ENCODE data around the gene CDA. TPM values are rescaled to one million over a fixed set of nuclear protein-coding genes. Genes with fewer than 3 reads are reported as not detected.

CDA gene
- total and polyA plus RNA-seq, 12 donors = 0.33 to 11.8 (median 3.3) TPM; not detected in 1

DNA sequence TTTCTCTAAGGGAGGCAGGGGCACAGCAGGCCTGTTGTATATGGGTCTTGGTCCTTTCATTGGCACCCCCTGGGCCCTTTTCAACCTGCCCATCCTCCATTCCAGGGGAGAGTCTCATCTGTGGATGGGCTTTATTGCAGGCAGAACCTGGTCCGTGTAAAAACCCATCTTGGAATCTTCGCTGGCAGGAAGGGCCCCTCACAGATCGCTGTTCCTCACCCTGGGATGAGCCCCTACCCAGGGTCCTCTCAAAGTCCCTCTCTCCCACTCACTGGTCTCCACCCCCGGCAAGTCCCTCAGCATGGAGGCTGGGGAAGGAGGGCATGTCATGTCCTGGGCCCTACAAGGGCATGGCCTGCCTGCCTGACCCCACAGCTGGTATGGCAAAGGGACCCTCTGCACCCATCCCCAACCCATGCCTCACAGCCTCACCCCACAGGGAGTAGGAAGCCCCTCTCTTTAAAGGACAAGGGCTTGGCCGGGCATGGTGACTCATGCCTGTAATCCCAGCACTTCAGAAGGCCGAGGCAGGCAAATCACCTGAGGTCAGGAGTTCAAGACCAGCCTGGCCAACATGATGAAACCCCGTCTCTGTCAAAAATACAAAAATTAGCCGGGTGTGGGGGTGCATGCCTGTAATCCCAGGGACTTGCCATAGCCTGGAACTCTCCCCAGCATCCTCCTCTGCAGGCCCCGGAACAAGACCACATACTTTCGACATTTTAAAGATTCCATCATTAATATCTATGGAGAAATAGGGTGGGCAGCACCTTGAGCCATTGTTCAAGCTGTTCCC is 13.2 kb upstream of the CDA start:
- Histone ChIP-seq H3K9me3 (replicated peaks in 1 of 3) (no peaks in the 10 kb centered on the region), H3K4me3 (no peak overlapping the region), H3K36me3 (replicated peaks in 1 of 2) (no peaks in the 10 kb centered on the region), H3K4me1 (replicated peaks in 1 of 2) (no peaks in the 10 kb centered on the region), H3K27ac (no peak overlapping the region), H3K27me3 (no peaks in the 10 kb centered on the region)
- TF ChIP-seq, protein P1, sequence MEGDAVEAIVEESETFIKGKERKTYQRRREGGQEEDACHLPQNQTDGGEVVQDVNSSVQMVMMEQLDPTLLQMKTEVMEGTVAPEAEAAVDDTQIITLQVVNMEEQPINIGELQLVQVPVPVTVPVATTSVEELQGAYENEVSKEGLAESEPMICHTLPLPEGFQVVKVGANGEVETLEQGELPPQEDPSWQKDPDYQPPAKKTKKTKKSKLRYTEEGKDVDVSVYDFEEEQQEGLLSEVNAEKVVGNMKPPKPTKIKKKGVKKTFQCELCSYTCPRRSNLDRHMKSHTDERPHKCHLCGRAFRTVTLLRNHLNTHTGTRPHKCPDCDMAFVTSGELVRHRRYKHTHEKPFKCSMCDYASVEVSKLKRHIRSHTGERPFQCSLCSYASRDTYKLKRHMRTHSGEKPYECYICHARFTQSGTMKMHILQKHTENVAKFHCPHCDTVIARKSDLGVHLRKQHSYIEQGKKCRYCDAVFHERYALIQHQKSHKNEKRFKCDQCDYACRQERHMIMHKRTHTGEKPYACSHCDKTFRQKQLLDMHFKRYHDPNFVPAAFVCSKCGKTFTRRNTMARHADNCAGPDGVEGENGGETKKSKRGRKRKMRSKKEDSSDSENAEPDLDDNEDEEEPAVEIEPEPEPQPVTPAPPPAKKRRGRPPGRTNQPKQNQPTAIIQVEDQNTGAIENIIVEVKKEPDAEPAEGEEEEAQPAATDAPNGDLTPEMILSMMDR (IDR thresholded peaks at IDR 0.05) = peak in 1 of 6 experiments; percentile 2
- no peak for TF ChIP-seq POLR2A (IDR thresholded peaks at IDR 0.05)
- no peak for DNase-seq
- 55 to 72% (median 60%) methylated on average over 6 to 10 of the region's 10 CpGs for WGBS, 4 donors
- intact Hi-C loops (cut with DNase I) = loop anchor here (2.0 to 5.0 kb wide), 3 partner anchors 53 to 63 kb away; partner anchors contain the start of gene PINK1 (in 1 of the 2)

DNA sequence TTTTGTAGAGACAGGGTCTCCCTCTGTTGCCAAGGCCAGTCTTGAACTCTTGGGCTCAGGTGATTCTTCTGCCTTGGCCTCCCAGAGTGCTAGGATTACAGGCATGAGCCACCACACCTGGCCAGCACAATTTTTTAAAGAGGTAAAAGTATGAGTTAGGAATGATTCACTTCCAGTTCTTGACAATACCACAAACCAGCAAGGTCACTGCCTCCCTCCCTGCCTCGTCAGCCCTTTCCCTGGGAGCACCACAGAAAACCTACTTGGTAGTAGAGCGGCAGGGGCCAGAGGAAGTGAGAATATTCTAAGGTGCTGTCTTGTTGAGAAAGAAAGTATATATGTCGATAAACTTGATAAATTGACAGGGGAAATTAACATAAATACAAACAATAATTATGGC is 10.8 kb upstream of the CDA start:
- WGBS, 4 donors = 53 to 66% (median 60%) methylated on average over 3 of the region's 3 CpGs
- no peak overlapping the region for H3K27ac ChIP-seq
- intact Hi-C loops (cut with DNase I) = loop anchor here in 1 of 2 donors (5.0 kb wide), 1 partner anchor 56 kb away; no protein-coding TSS in a partner anchor
- TF ChIP-seq POLR2A (IDR thresholded peaks at IDR 0.05) = no peak
- TF ChIP-seq, protein P1 (IDR thresholded peaks at IDR 0.05) = no peak
- H3K36me3 ChIP-seq (replicated peaks in 1 of 2) = no peaks in the 10 kb centered on the region
- no peaks in the 10 kb centered on the region for H3K9me3 ChIP-seq (replicated peaks in 1 of 3)
- H3K4me3 ChIP-seq = no peak overlapping the region
- H3K27me3 ChIP-seq = no peaks in the 10 kb centered on the region
- H3K4me1 ChIP-seq (replicated peaks in 1 of 2) = no peaks in the 10 kb centered on the region
- peak in 2 of 7 donors; percentile 20 to 54 for DNase-seq

DNA sequence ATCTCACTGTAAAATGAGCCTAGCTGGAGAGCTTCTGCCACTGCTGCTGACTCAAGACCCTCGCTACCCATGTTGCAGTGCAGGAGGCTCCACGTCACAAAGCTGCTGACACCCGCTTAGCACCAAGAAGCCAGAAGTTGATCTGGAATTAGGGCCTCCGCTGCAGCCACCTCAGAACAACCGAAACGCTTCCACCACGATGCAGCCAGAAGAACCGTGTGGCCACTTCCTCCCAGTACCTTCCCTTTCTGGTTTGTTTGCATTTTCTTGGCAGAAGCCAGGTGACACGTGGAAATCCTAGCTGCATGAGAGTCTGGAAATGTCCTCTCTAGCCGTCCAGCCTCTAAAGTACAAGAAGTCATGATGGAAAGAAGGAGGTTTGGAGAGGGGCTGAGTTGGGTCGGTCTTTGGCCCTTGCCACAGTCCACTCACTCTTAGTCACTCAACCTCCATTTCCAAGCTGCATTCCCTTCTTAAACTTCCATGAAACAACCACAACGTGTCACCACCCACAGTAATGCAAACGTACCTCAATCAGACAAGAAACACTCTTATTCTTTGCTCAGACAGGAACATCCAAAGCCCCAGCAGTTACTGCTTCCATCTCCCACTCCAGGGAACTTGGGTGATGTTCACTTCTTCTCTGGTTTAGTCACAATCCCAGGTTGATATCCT is 10.0 kb upstream of the CDA start:
- no peaks in the 10 kb centered on the region for H3K9me3 ChIP-seq (replicated peaks in 1 of 3)
- no peak overlapping the region for H3K27ac ChIP-seq
- H3K36me3 ChIP-seq (replicated peaks in 1 of 2) = no peaks in the 10 kb centered on the region
- DNase-seq = no peak
- H3K4me1 ChIP-seq (replicated peaks in 1 of 2) = no peaks in the 10 kb centered on the region
- no peaks in the 10 kb centered on the region for H3K27me3 ChIP-seq
- WGBS, 4 donors = 77 to 91% (median 82%) methylated on average over 10 to 13 of the region's 13 CpGs
- no peak overlapping the region for H3K4me3 ChIP-seq
- intact Hi-C loops (cut with DNase I) = loop anchor here in 1 of 2 donors (5.0 kb wide), 1 partner anchor 57 kb away; no protein-coding TSS in a partner anchor
- no peak for TF ChIP-seq POLR2A (IDR thresholded peaks at IDR 0.05)
- TF ChIP-seq, protein P1 (IDR thresholded peaks at IDR 0.05) = no peak

DNA sequence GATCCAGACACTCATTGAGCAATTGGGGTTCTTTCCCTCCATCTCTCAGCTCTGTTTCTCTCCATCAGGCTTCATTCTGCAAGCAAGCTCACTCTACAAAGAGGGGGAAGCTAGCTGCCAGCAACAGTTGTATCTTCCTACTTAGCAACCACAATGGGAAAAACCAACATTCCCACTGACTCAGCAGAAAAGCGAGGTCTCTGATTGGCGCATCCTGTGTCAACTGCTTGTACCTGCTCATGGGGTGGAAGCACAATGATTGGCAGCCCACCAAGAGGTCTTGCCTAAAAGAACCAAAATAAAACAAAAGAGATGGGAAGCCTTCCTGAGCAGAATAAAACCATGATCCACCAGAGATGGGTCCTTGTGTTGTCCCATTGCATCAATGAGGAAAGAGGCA is 4.0 kb upstream of the CDA start:
- Histone ChIP-seq H3K9me3 (replicated peaks in 1 of 3) (no peaks in the 10 kb centered on the region), H3K27me3 (no peaks in the 10 kb centered on the region), H3K4me1 (replicated peaks in 1 of 2) (peaks cover 1 to 9% of the 10 kb centered on the region in 2 donors), H3K36me3 (replicated peaks in 1 of 2) (no peaks in the 10 kb centered on the region), H3K4me3 (no peak overlapping the region), H3K27ac (no peak overlapping the region)
- intact Hi-C loops (cut with DNase I) = no loop called here
- 72 to 92% (median 77%) methylated on average over 2 of the region's 2 CpGs for WGBS, 4 donors
- no peak for DNase-seq
- no peak for TF ChIP-seq POLR2A (IDR thresholded peaks at IDR 0.05)
- TF ChIP-seq, protein P1 (IDR thresholded peaks at IDR 0.05) = no peak

Data from adrenal gland (tissue), 12 donors.